ENCODE data around the gene DIABLO.

- no peak for TF ChIP-seq CTCF (conservative IDR thresholded peaks at IDR 0.05; ENCODE audit: low read depth, low read length)
- no peak for TF ChIP-seq EZH2phosphoT487 (IDR thresholded peaks at IDR 0.05; ENCODE audit: borderline replicate concordance, low read length)
- TF ChIP-seq EZH2 (IDR thresholded peaks at IDR 0.05; ENCODE audit: low read length, unreplicated experiment): no peak
These were observed 31.0 kb downstream of the DIABLO start for GRCh38 chr12:122194804-122195203.

All from PC-3 (cell line).